H9 (cell line): ENCODE results near the gene ZNF783. TPM values are rescaled to one million over a fixed set of nuclear protein-coding genes. Genes with fewer than 3 reads are reported as not detected.

ENCODE experiments used
- DNase-seq: peaks from one replicate; pipeline ENCODE4 v3.0.0-alpha.2; 2017
- H2AFZ ChIP-seq: one replicate; pipeline ENCODE4 v1.6.1; 2013; ENCODE audit warnings: mild to moderate bottlenecking, low read length, control low read depth, moderate library complexity
- H2AK5ac ChIP-seq: 2 replicates; pipeline ENCODE4 v1.6.1; 2013; ENCODE audit warnings: low read length, control low read depth, mixed read lengths; ENCODE audit not compliant: insufficient read length
- H2BK120ac ChIP-seq: one replicate; pipeline ENCODE4 v1.6.1; 2013; ENCODE audit warnings: low read depth, mild to moderate bottlenecking, low read length, control low read depth, inconsistent platforms; ENCODE audit not compliant: poor library complexity, severe bottlenecking
- H2BK12ac ChIP-seq: 2 replicates; pipeline ENCODE4 v1.6.1; 2013; ENCODE audit warnings: low read length, control low read depth, mixed read lengths, low read depth; ENCODE audit not compliant: insufficient read length
- H2BK15ac ChIP-seq: 2 replicates; pipeline ENCODE4 v1.6.1; 2013; ENCODE audit warnings: low read depth, low read length, control low read depth
- H2BK20ac ChIP-seq: one replicate; pipeline ENCODE4 v1.6.1; 2013; ENCODE audit warnings: low read depth, mild to moderate bottlenecking, low read length, control low read depth, inconsistent platforms; ENCODE audit not compliant: poor library complexity, severe bottlenecking
- H2BK5ac ChIP-seq: 2 replicates; pipeline ENCODE4 v1.6.1; 2013; ENCODE audit warnings: low read length, control low read depth, mixed read lengths; ENCODE audit not compliant: insufficient read length
- H3K14ac ChIP-seq: 2 replicates; pipeline ENCODE4 v1.6.1; 2013; ENCODE audit warnings: low read length, control low read depth; ENCODE audit not compliant: insufficient read depth
- H3K18ac ChIP-seq: 2 replicates; pipeline ENCODE4 v1.6.1; 2013; ENCODE audit warnings: low read depth, mild to moderate bottlenecking, mixed read lengths, low read length, control low read depth; ENCODE audit not compliant: insufficient read length
- H3K23ac ChIP-seq: 2 replicates; pipeline ENCODE4 v1.6.1; 2013; ENCODE audit warnings: low read length, control low read depth, mixed read lengths, low read depth; ENCODE audit not compliant: insufficient read length
- H3K23me2 ChIP-seq: 2 replicates; pipeline ENCODE4 v1.6.1; 2013; ENCODE audit warnings: low read depth, mild to moderate bottlenecking, mixed read lengths, low read length, control low read depth; ENCODE audit not compliant: insufficient read length, poor library complexity, severe bottlenecking
- H3K27ac ChIP-seq: 2 replicates; pipeline ENCODE4 v1.5.1; 2013; ENCODE audit warnings: low read length, control low read depth, mixed read lengths, low read depth; ENCODE audit not compliant: insufficient read length
- H3K27me3 ChIP-seq: 2 replicates; pipeline ENCODE4 v1.6.1; 2013; ENCODE audit warnings: low read length, control low read depth, inconsistent platforms; ENCODE audit not compliant: insufficient read depth
- H3K4ac ChIP-seq: 2 replicates; pipeline ENCODE4 v1.6.1; 2013; ENCODE audit warnings: low read depth, mild to moderate bottlenecking, control low read depth, inconsistent platforms, low read length, moderate library complexity
- H3K4me1 ChIP-seq: 2 replicates; pipeline ENCODE4 v1.6.1; 2013; ENCODE audit warnings: low read length, control low read depth, inconsistent platforms; ENCODE audit not compliant: insufficient read depth
- H3K4me2 ChIP-seq: 2 replicates; pipeline ENCODE4 v1.6.1; 2013; ENCODE audit warnings: low read length, control low read depth, mixed read lengths; ENCODE audit not compliant: insufficient read length, insufficient read depth
- H3K56ac ChIP-seq: 2 replicates; pipeline ENCODE4 v1.6.1; 2013; ENCODE audit warnings: low read depth, mild to moderate bottlenecking, mixed read lengths, low read length, control low read depth; ENCODE audit not compliant: insufficient read length
- H3K79me1 ChIP-seq: 2 replicates; pipeline ENCODE4 v1.6.1; 2013; ENCODE audit warnings: low read depth, mild to moderate bottlenecking, moderate library complexity, low read length, control low read depth, inconsistent platforms; ENCODE audit not compliant: insufficient read depth, poor library complexity, severe bottlenecking
- H3K79me2 ChIP-seq: 2 replicates; pipeline ENCODE4 v1.6.1; 2013; ENCODE audit warnings: low read length, control low read depth, inconsistent platforms; ENCODE audit not compliant: insufficient read depth
- H3K9ac ChIP-seq: 2 replicates; pipeline ENCODE4 v1.6.1; 2013; ENCODE audit warnings: low read length, control low read depth, mixed read lengths; ENCODE audit not compliant: insufficient read length; ENCODE audit errors: extremely low read depth
- H3K9me3 ChIP-seq: one replicate; pipeline ENCODE4 v1.6.1; 2013; ENCODE audit warnings: low read depth, low read length, inconsistent platforms; ENCODE audit not compliant: control insufficient read depth
- H3T11ph ChIP-seq: one replicate; pipeline ENCODE4 v1.6.1; 2013; ENCODE audit warnings: mild to moderate bottlenecking, low read length, control low read depth, inconsistent platforms
- H4K20me1 ChIP-seq: one replicate; pipeline ENCODE4 v1.6.1; 2013; ENCODE audit not compliant: control insufficient read depth, insufficient read length, insufficient read depth
- H4K5ac ChIP-seq: 2 replicates; pipeline ENCODE4 v1.6.1; 2013; ENCODE audit warnings: low read depth, mild to moderate bottlenecking, mixed read lengths, low read length, control low read depth; ENCODE audit not compliant: insufficient read length
- H4K8ac ChIP-seq: replicated peaks from 2 replicates; pipeline ENCODE4 v1.6.1; 2013; ENCODE audit warnings: low read length, control low read depth, mixed read lengths, low read depth; ENCODE audit not compliant: insufficient read length
- H4K91ac ChIP-seq: 2 replicates; pipeline ENCODE4 v1.6.1; 2013; ENCODE audit warnings: low read depth, mild to moderate bottlenecking, moderate library complexity, mixed read lengths, low read length, control low read depth; ENCODE audit not compliant: insufficient read length
- H3K27ac Mint-ChIP-seq, 3 experiments: 2 replicates in 2 of 3; 3 replicates in 1 of 3; pipeline ENCODE4 v1.8.0; 2020 to 2021; ENCODE audit warnings: mixed read lengths in 3 of 3, mild to moderate bottlenecking in 1 of 3, moderate library complexity in 1 of 3
- H3K27me3 Mint-ChIP-seq: 2 replicates; pipeline ENCODE4 v1.8.0; 2021; ENCODE audit warnings: low read depth, mild to moderate bottlenecking, moderate library complexity, mixed read lengths
- H3K36me3 Mint-ChIP-seq, 3 experiments: 2 replicates in 2 of 3; 3 replicates in 1 of 3; pipeline ENCODE4 v1.8.0; 2020 to 2021; ENCODE audit warnings: low read depth in 3 of 3, mixed read lengths in 3 of 3; ENCODE audit not compliant: insufficient read depth in 1 of 3
- H3K4me1 Mint-ChIP-seq, 2 experiments: 2 replicates each; pipeline ENCODE4 v1.8.0; 2020; ENCODE audit warnings: mixed read lengths in 2 of 2
- H3K4me3 Mint-ChIP-seq, 2 experiments: 2 replicates in 1 of 2; 3 replicates in 1 of 2; pipeline ENCODE4 v1.8.0; 2020 to 2021; ENCODE audit warnings: mild to moderate bottlenecking in 2 of 2, mixed read lengths in 2 of 2, moderate library complexity in 1 of 2
- H3K9me3 Mint-ChIP-seq, 2 experiments: 2 replicates in 1 of 2; 3 replicates in 1 of 2; pipeline ENCODE4 v1.8.0; 2020; ENCODE audit warnings: mild to moderate bottlenecking in 2 of 2, mixed read lengths in 2 of 2, moderate library complexity in 1 of 2
- WGBS: extraction: QIAGEN DNeasy Blood & Tissue Kit; methylation state at CpG from one replicate; pipeline ENCODE4 v1.1.7; 2013; ENCODE audit warnings: missing lambda C conversion rate, low lambda C conversion rate, mixed read lengths; ENCODE audit not compliant: insufficient read length; ENCODE audit errors: extremely low coverage; 5-methylcytosine and 5-hydroxymethylcytosine counted together
- total RNA-seq: library from RNA; stranded (reverse); gene quantifications from 2 replicates; pipeline ENCODE4 v1.2.1, GENCODE V29; 2021
- TF ChIP-seq, protein P1 (sequence below): fragments of 200-600 bp; sonication (generic); conservative IDR thresholded peaks from 3 replicates; pipeline ENCODE4 v1.8.0; 2021; ENCODE audit warnings: antibody characterized with exemption, mild to moderate bottlenecking

ZNF783 gene
- total RNA-seq, 1 experiment from 2014 or later = 13.6 TPM

DNA sequence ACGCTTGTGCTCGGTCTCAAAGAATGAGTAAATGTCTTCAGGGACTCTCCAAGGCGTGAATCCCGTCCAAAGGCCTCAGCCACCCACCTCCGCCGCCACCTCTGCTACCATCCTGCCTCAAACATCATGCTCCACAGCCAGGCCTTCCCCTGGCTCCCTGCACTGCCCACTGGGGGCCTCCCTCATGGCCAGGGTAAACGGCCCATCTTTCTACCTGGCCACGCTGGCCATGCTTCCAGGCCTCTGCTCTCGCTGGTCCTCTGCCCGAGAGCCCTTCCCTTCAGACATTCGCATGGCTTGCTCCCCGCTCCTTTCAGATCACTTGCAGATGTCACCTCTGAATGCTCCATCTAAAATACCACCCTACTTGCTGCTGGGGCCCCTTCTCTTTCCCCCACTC is 40.2 kb downstream of the ZNF783 start:
- H3T11ph ChIP-seq = no peak overlapping the region
- WGBS = no CpG with 5 or more reads among the region's 12 CpGs
- no peak overlapping the region for H4K5ac ChIP-seq
- no peak overlapping the region for H3K23ac ChIP-seq
- H3K79me1 ChIP-seq = no peaks in the 10 kb centered on the region
- no peak overlapping the region for H2BK12ac ChIP-seq
- no peak overlapping the region for H4K91ac ChIP-seq
- H3K27me3 Mint-ChIP-seq = peaks cover 6% of the 10 kb centered on the region
- H4K20me1 ChIP-seq = no peaks in the 10 kb centered on the region
- H3K27ac Mint-ChIP-seq = no peak overlapping the region
- H3K36me3 Mint-ChIP-seq = no peaks in the 10 kb centered on the region; a peak in 2 of 7 replicates
- no peak overlapping the region for H4K8ac ChIP-seq
- H2BK20ac ChIP-seq = no peak overlapping the region
- H3K27ac ChIP-seq = no peak overlapping the region
- no peaks in the 10 kb centered on the region for H3K23me2 ChIP-seq
- no peak overlapping the region for H2AFZ ChIP-seq
- no peak overlapping the region for H3K9ac ChIP-seq
- no peak overlapping the region for H3K4ac ChIP-seq
- no peak overlapping the region for H2BK5ac ChIP-seq
- no peaks in the 10 kb centered on the region for H3K79me2 ChIP-seq
- H3K18ac ChIP-seq = no peak overlapping the region
- TF ChIP-seq, protein P1, sequence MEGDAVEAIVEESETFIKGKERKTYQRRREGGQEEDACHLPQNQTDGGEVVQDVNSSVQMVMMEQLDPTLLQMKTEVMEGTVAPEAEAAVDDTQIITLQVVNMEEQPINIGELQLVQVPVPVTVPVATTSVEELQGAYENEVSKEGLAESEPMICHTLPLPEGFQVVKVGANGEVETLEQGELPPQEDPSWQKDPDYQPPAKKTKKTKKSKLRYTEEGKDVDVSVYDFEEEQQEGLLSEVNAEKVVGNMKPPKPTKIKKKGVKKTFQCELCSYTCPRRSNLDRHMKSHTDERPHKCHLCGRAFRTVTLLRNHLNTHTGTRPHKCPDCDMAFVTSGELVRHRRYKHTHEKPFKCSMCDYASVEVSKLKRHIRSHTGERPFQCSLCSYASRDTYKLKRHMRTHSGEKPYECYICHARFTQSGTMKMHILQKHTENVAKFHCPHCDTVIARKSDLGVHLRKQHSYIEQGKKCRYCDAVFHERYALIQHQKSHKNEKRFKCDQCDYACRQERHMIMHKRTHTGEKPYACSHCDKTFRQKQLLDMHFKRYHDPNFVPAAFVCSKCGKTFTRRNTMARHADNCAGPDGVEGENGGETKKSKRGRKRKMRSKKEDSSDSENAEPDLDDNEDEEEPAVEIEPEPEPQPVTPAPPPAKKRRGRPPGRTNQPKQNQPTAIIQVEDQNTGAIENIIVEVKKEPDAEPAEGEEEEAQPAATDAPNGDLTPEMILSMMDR = no peak
- no peak overlapping the region; the same call in 1 of the 2 replicates for H2BK15ac ChIP-seq
- no peak overlapping the region for H2BK120ac ChIP-seq
- no peak overlapping the region for H2AK5ac ChIP-seq
- no peaks in the 10 kb centered on the region for H3K27me3 ChIP-seq
- DNase-seq = no peak
- peaks cover 6 to 11% of the 10 kb centered on the region in 2 experiments; a peak in 4 of 5 replicates for H3K9me3 Mint-ChIP-seq
- peaks cover 11% of the 10 kb centered on the region for H3K9me3 ChIP-seq
- peaks cover 11 to 12% of the 10 kb centered on the region in 2 experiments for H3K4me1 Mint-ChIP-seq
- H3K4me3 Mint-ChIP-seq = no peak overlapping the region
- H3K4me2 ChIP-seq = no peak overlapping the region
- no peak overlapping the region for H3K14ac ChIP-seq
- H3K4me1 ChIP-seq = peaks cover 3% of the 10 kb centered on the region; the same call in 1 of the 2 replicates
- H3K56ac ChIP-seq = no peak overlapping the region
